SK-N-SH (cell line): ENCODE results near the gene KLK11. TPM values are rescaled to one million over a fixed set of nuclear protein-coding genes. Genes with fewer than 3 reads are reported as not detected.

Source experiments
- CTCF ChIA-PET: fragments of 300-600, 350-600 bp; formaldehyde crosslinking; extraction: SDS; loops from one replicate; lab custom pipeline; 2021; lab: Yijun Ruan, JAX
- POLR2A ChIA-PET: fragments of 350-600 bp; sonication (Branson Sonifier 250); formaldehyde crosslinking; extraction: SDS; loops from one replicate; lab custom pipeline; 2020; ENCODE audit warnings: antibody characterized with exemption, inconsistent platforms; lab: Yijun Ruan, JAX
- DNase-seq: peaks from one replicate; pipeline ENCODE4 v3.0.0; 2012
- H2AFZ ChIP-seq: fragments of 200-600 bp; sonication (generic); 2 replicates; pipeline ENCODE4 v1.8.1; 2016; ENCODE audit warnings: antibody characterized with exemption, mild to moderate bottlenecking, low read depth
- H3F3A ChIP-seq: fragments of 200-600 bp; sonication (generic); replicated peaks from 2 replicates; pipeline ENCODE3; 2016; ENCODE audit warnings: antibody characterized with exemption, mild to moderate bottlenecking; ENCODE audit not compliant: insufficient read depth
- H3K27ac ChIP-seq, 2 experiments: fragments of 200-500 bp in 1 of 2; fragments of 200-600 bp in 1 of 2; sonication (Bioruptor generic) in 1 of 2; sonication (generic), shearing (Covaris generic) in 1 of 2; 2 replicates each; pipeline versions ENCODE4 v1.5.1 to v1.6.1; 2014 to 2016; ENCODE audit warnings: low read depth in 2 of 2, inconsistent platforms in 1 of 2, low read length in 1 of 2, mild to moderate bottlenecking in 1 of 2, mixed read lengths in 1 of 2
- H3K27me3 ChIP-seq: fragments of 200-600 bp; sonication (generic), shearing (Covaris generic); 2 replicates; pipeline ENCODE4 v1.6.1; 2016; ENCODE audit warnings: mixed run types; ENCODE audit not compliant: insufficient read depth
- H3K36me3 ChIP-seq, 2 experiments: fragments of 200-500 bp in 1 of 2; fragments of 200-600 bp in 1 of 2; sonication (Bioruptor generic) in 1 of 2; sonication (generic) in 1 of 2; replicated peaks in 1 of 2; 2 replicates each; pipeline versions ENCODE3 to v1.5.1; 2014 to 2016; ENCODE audit warnings: low read length in 1 of 2, mild to moderate bottlenecking in 1 of 2; ENCODE audit not compliant: insufficient read depth in 2 of 2, control insufficient read depth in 1 of 2
- H3K4me1 ChIP-seq, 2 experiments: fragments of 200-500 bp in 1 of 2; fragments of 200-600 bp in 1 of 2; sonication (Bioruptor generic) in 1 of 2; sonication (generic), shearing (Covaris generic) in 1 of 2; 2 replicates each; pipeline versions ENCODE4 v1.5.1 to v1.6.1; 2014 to 2016; ENCODE audit warnings: low read depth in 1 of 2, low read length in 1 of 2, mixed run types in 1 of 2; ENCODE audit not compliant: insufficient read depth in 2 of 2, control insufficient read depth in 1 of 2
- H3K4me2 ChIP-seq: fragments of 200-600 bp; sonication (generic), shearing (Covaris generic); 2 replicates; pipeline ENCODE4 v1.6.1; 2017; ENCODE audit warnings: mixed run types
- H3K4me3 ChIP-seq, 2 experiments: fragments of 200-500 bp in 1 of 2; fragments of 200-600 bp in 1 of 2; sonication (Bioruptor generic) in 1 of 2; sonication (generic), shearing (Covaris generic) in 1 of 2; 2 replicates each; pipeline versions ENCODE4 v1.5.1 to v1.8.1; 2014 to 2016; ENCODE audit warnings: low read depth in 2 of 2, inconsistent platforms in 1 of 2, low read length in 1 of 2, mild to moderate bottlenecking in 1 of 2, mixed read lengths in 1 of 2, moderate library complexity in 1 of 2
- H3K79me2 ChIP-seq: fragments of 200-600 bp; sonication (generic); 2 replicates; pipeline ENCODE4 v1.8.1; 2017; ENCODE audit warnings: mild to moderate bottlenecking; ENCODE audit not compliant: insufficient read depth
- H3K9ac ChIP-seq: fragments of 200-600 bp; sonication (generic); 2 replicates; pipeline ENCODE4 v1.6.1; 2017; ENCODE audit warnings: mixed run types
- H3K9me2 ChIP-seq: fragments of 200-600 bp; sonication (generic); 2 replicates; pipeline ENCODE4 v1.6.1; 2017; ENCODE audit warnings: mixed run types
- H3K9me3 ChIP-seq: fragments of 200-600 bp; sonication (generic); 2 replicates; pipeline ENCODE4 v1.6.1; 2017; ENCODE audit warnings: mixed run types, mild to moderate bottlenecking, moderate library complexity
- H4K20me1 ChIP-seq: fragments of 200-600 bp; sonication (generic); 2 replicates; pipeline ENCODE4 v1.6.1; 2017; ENCODE audit warnings: mild to moderate bottlenecking, mixed run types; ENCODE audit not compliant: insufficient read depth
- CHD2 ChIP-seq: fragments of 150-350 bp; IDR thresholded peaks from 2 replicates; pipeline ENCODE4 v1.6.1; 2018; ENCODE audit warnings: low read length; ENCODE audit not compliant: partially characterized antibody
- EP300 ChIP-seq, 2 experiments: IDR thresholded peaks; 2 replicates each; pipeline versions ENCODE4 v1.4.0 to v1.6.1; 2012; ENCODE audit warnings: borderline replicate concordance in 1 of 2, low read depth in 1 of 2, low read length in 1 of 2
- EZH2phosphoT487 ChIP-seq: fragments of 200-600 bp; sonication (generic); IDR thresholded peaks from 2 replicates; pipeline ENCODE4 v1.6.1; 2017; ENCODE audit warnings: low read depth, mixed run types, mild to moderate bottlenecking, antibody characterized with exemption, moderate library complexity, borderline replicate concordance
- FOXM1 ChIP-seq: IDR thresholded peaks from 2 replicates; pipeline ENCODE4 v1.4.0; 2012; ENCODE audit warnings: low read depth, mild to moderate bottlenecking
- GATA2 ChIP-seq: sonication (generic); formaldehyde crosslinking; IDR thresholded peaks from 2 replicates; pipeline ENCODE4 v1.5.0; 2020; ENCODE audit warnings: mild to moderate bottlenecking, missing genetic modification reagents
- IRF3 ChIP-seq: fragments of 150-350 bp; IDR thresholded peaks from 2 replicates; pipeline ENCODE4 v1.6.1; 2016; ENCODE audit warnings: mild to moderate bottlenecking, low read depth, low read length
- JUND ChIP-seq: IDR thresholded peaks from 2 replicates; pipeline ENCODE4 v1.4.0; 2012
- MXI1 ChIP-seq: IDR thresholded peaks from 2 replicates; pipeline ENCODE4 v1.6.1; 2012; ENCODE audit warnings: mild to moderate bottlenecking, low read depth, low read length, improper control_type of control experiment
- NFIC ChIP-seq: IDR thresholded peaks from 2 replicates; pipeline ENCODE4 v1.4.0; 2012; ENCODE audit warnings: borderline replicate concordance
- NRF1 ChIP-seq: IDR thresholded peaks from 2 replicates; pipeline ENCODE4 v1.6.1; 2012; ENCODE audit warnings: low read depth, mild to moderate bottlenecking, low read length
- RCOR1 ChIP-seq: fragments of 150-350 bp; IDR thresholded peaks from 2 replicates; pipeline ENCODE4 v1.6.1; 2017; ENCODE audit warnings: antibody characterized with exemption, low read length
- REST ChIP-seq: IDR thresholded peaks from 2 replicates; pipeline ENCODE4 v1.6.1; 2012; ENCODE audit warnings: mild to moderate bottlenecking, low read depth, low read length, moderate library complexity
- SIN3A ChIP-seq: IDR thresholded peaks from 2 replicates; pipeline ENCODE4 v1.6.1; 2012; ENCODE audit warnings: low read depth, mild to moderate bottlenecking, low read length, moderate library complexity, borderline replicate concordance
- TEAD4 ChIP-seq: IDR thresholded peaks from 2 replicates; pipeline ENCODE4 v1.4.0; 2012; ENCODE audit warnings: mild to moderate bottlenecking, borderline replicate concordance; ENCODE audit not compliant: insufficient read depth
- USF1 ChIP-seq: IDR thresholded peaks from 2 replicates; pipeline ENCODE4 v1.4.0; 2012; ENCODE audit warnings: low read depth, borderline replicate concordance
- YY1 ChIP-seq: IDR thresholded peaks from 2 replicates; pipeline ENCODE4 v1.4.0; 2012; ENCODE audit warnings: low read depth, mild to moderate bottlenecking
- ZBTB33 ChIP-seq: IDR thresholded peaks from 2 replicates; pipeline ENCODE4 v1.4.0; 2012; ENCODE audit warnings: low read depth, borderline replicate concordance
- WGBS: methylation state at CpG from one replicate; pipeline ENCODE4 v1.1.6; 2017; ENCODE audit warnings: low lambda C conversion rate; 5-methylcytosine and 5-hydroxymethylcytosine counted together
- polyA plus RNA-seq, 3 experiments: library from polyadenylated mRNA; depleted of rRNA; stranded (reverse); fragments of >200 nt; gene quantifications; 2 replicates each; pipeline ENCODE4 v1.2.3, GENCODE V29; 2012

KLK11 gene
- polyA plus RNA-seq, 1 of the 3 experiments (the other 2 are of a cell fraction), result not detected

GRCh38 chr19:51070334-51071094 lies 44.1 kb upstream of the KLK11 start (continued):
- TF ChIP-seq REST (no peak), YY1 (no peak), EP300 (IDR thresholded peaks at IDR 0.05; ENCODE audit: borderline replicate concordance in 1 of 2, low read depth in 1 of 2, low read length in 1 of 2) (no peak), JUND (no peak), GATA2 (CRISPR knock-in tag) (no peak), NRF1 (no peak)

GRCh38 chr19:51066393-51067186 lies 40.2 kb upstream of the KLK11 start:
- Histone ChIP-seq H2AFZ (no peak overlapping the region), H3K36me3 (no peaks in the 10 kb centered on the region), H3K9me2 (no peaks in the 10 kb centered on the region), H3K4me1 (no peaks in the 10 kb centered on the region), H3K9me3 (no peaks in the 10 kb centered on the region), H3K9ac (no peak overlapping the region), H3F3A (no peaks in the 10 kb centered on the region), H3K27ac (no peak overlapping the region), H4K20me1 (no peaks in the 10 kb centered on the region), H3K4me2 (no peak overlapping the region), H3K4me3 (no peak overlapping the region), H3K27me3 (peaks cover 69% of the 10 kb centered on the region; the same call in 1 of the 2 replicates), H3K79me2 (no peaks in the 10 kb centered on the region)
- no peak for DNase-seq
- ChIA-PET CTCF (interaction anchor here (1.0 kb wide), 2 partner anchors 10 to 30 kb away, joined by 3 to 4 read pairs; no protein-coding TSS in a partner anchor), POLR2A (no interaction called here)
- WGBS, result 9% methylated on average over 7 of the region's 7 CpGs
- TF ChIP-seq ZBTB33 (no peak), CHD2 (no peak), JUND (no peak), EZH2phosphoT487 (no peak), REST (no peak), IRF3 (no peak), FOXM1 (no peak), TEAD4 (no peak), NFIC (no peak), SIN3A (no peak), USF1 (no peak), RCOR1 (no peak), MXI1 (no peak)
